Uterus (tissue), 4 donors: ENCODE data around the gene MAP3K7. TPM values are rescaled to one million over a fixed set of nuclear protein-coding genes. Genes with fewer than 3 reads are reported as not detected.

Source experiments
- DNase-seq, 2 donors: peaks; one replicate each; pipeline ENCODE4 v3.0.0-alpha.2; 2019 to 2020
- H3K27ac ChIP-seq, 2 donors: fragments of 200-600 bp; sonication (generic); 1 replicate in 1 of 2; 2 replicates in 1 of 2; pipeline ENCODE4 v1.5.1; 2016 to 2018
- H3K27me3 ChIP-seq, 2 donors: fragments of 200-600 bp; sonication (generic); one replicate each; pipeline ENCODE4 v1.5.1; 2018 to 2019; ENCODE audit warnings: control low read depth in 1 of 2
- H3K36me3 ChIP-seq, 2 donors: fragments of 200-600 bp; sonication (generic); one replicate each; pipeline ENCODE4 v1.5.1; 2019; ENCODE audit warnings: control low read depth in 1 of 2
- H3K4me1 ChIP-seq, 2 donors: fragments of 200-600 bp; sonication (generic); one replicate each; pipeline ENCODE4 v1.5.1; 2018 to 2019; ENCODE audit warnings: control low read depth in 1 of 2
- H3K4me3 ChIP-seq, 2 donors: fragments of 200-600 bp; sonication (generic); 1 replicate in 1 of 2; 2 replicates in 1 of 2; pipeline ENCODE4 v1.5.1; 2018 to 2019; ENCODE audit warnings: mild to moderate bottlenecking in 1 of 2
- H3K9me3 ChIP-seq, 2 donors: fragments of 200-600 bp; sonication (generic); one replicate each; pipeline ENCODE4 v1.5.1; 2019; ENCODE audit warnings: control low read depth in 1 of 2
- CTCF ChIP-seq, 4 experiments: fragments of 200-600 bp in 2 of 4; fragments of 450-650 bp in 2 of 4; sonication (generic) in 2 of 4; IDR thresholded peaks; one replicate each; pipeline ENCODE4 v1.5.1; 2016 to 2019; ENCODE audit warnings: antibody characterized with exemption in 4 of 4, mild to moderate bottlenecking in 2 of 4, moderate library complexity in 1 of 4
- POLR2A ChIP-seq, 2 donors: fragments of 450-650 bp; IDR thresholded peaks; one replicate each; pipeline ENCODE4 v1.6.1; 2016; ENCODE audit warnings: antibody characterized with exemption in 2 of 2, mild to moderate bottlenecking in 1 of 2, moderate library complexity in 1 of 2
- intact Hi-C: fragments of 100-400 bp; cut with DNase I; formaldehyde crosslinking; loops from one replicate; pipeline ENCODE4 v1.15.1; 2023; ENCODE audit warnings: low total_unique reads
- total RNA-seq, 4 donors: library from RNA; depleted of rRNA in 3 of 4; stranded (reverse); fragments of >200 nt in 3 of 4; gene quantifications; one replicate each; pipeline versions ENCODE4 v1.1.0 to v1.2.4, GENCODE V29; 2014 to 2023
- donor health status: DM: yes; HTN: yes; CAD: no.

The MAP3K7 gene
- total RNA-seq, 4 donors from 2014 or later = 19.7 to 56.8 (median 27.7) TPM

GRCh38 chr6:90547079-90547478 is 39.8 kb downstream of the MAP3K7 start:
- TF ChIP-seq CTCF (IDR thresholded peaks at IDR 0.05) = no peak
- no peak for TF ChIP-seq POLR2A (IDR thresholded peaks at IDR 0.05)
- Histone ChIP-seq H3K4me1 (no peaks in the 10 kb centered on the region), H3K9me3 (no peaks in the 10 kb centered on the region), H3K36me3 (no peaks in the 10 kb centered on the region), H3K4me3 (no peak overlapping the region), H3K27ac (no peak overlapping the region), H3K27me3 (no peaks in the 10 kb centered on the region)
- intact Hi-C loops = no loop called here
- no peak for DNase-seq

- H3K4me1 ChIP-seq = no peaks in the 10 kb centered on the region
- H3K27ac ChIP-seq = no peak overlapping the region
- H3K9me3 ChIP-seq = no peaks in the 10 kb centered on the region
- H3K36me3 ChIP-seq = no peaks in the 10 kb centered on the region
- no peak for DNase-seq
- intact Hi-C loops = no loop called here
- no peaks in the 10 kb centered on the region for H3K27me3 ChIP-seq
- no peak for TF ChIP-seq CTCF (IDR thresholded peaks at IDR 0.05)
- no peak for TF ChIP-seq POLR2A (IDR thresholded peaks at IDR 0.05)
- H3K4me3 ChIP-seq = no peak overlapping the region
Observed at GRCh38 chr6:90545448-90545847, 41.4 kb downstream of the MAP3K7 start.

- DNase-seq = no peak
- intact Hi-C loops = no loop called here
- Histone ChIP-seq H3K36me3 (no peaks in the 10 kb centered on the region), H3K4me1 (no peaks in the 10 kb centered on the region), H3K27ac (no peak overlapping the region), H3K9me3 (no peaks in the 10 kb centered on the region), H3K4me3 (no peak overlapping the region), H3K27me3 (no peaks in the 10 kb centered on the region)
- TF ChIP-seq CTCF (IDR thresholded peaks at IDR 0.05) (no peak), POLR2A (IDR thresholded peaks at IDR 0.05) (no peak)
Observed at GRCh38 chr6:90544741-90545140, 42.1 kb downstream of the MAP3K7 start.

- H3K9me3 ChIP-seq = no peaks in the 10 kb centered on the region
- intact Hi-C loops = no loop called here
- H3K4me1 ChIP-seq = no peaks in the 10 kb centered on the region
- no peaks in the 10 kb centered on the region for H3K27me3 ChIP-seq
- H3K36me3 ChIP-seq = no peaks in the 10 kb centered on the region
- DNase-seq = no peak
- TF ChIP-seq POLR2A (IDR thresholded peaks at IDR 0.05) (no peak), CTCF (IDR thresholded peaks at IDR 0.05) (no peak)
- no peak overlapping the region for H3K27ac ChIP-seq
- H3K4me3 ChIP-seq = no peak overlapping the region
Observed at GRCh38 chr6:90544081-90544480, 42.8 kb downstream of the MAP3K7 start.

- no peaks in the 10 kb centered on the region for H3K4me1 ChIP-seq
- H3K27ac ChIP-seq = no peak overlapping the region
- no peak overlapping the region for H3K4me3 ChIP-seq
- H3K27me3 ChIP-seq = no peaks in the 10 kb centered on the region
- intact Hi-C loops = no loop called here
- TF ChIP-seq CTCF (IDR thresholded peaks at IDR 0.05) = no peak
- TF ChIP-seq POLR2A (IDR thresholded peaks at IDR 0.05) = no peak
- no peak for DNase-seq
- no peaks in the 10 kb centered on the region for H3K9me3 ChIP-seq
- no peaks in the 10 kb centered on the region for H3K36me3 ChIP-seq
Observed at GRCh38 chr6:90541221-90541620, 45.7 kb downstream of the MAP3K7 start.
